Umbilical cord (tissue), 2 donors: Measurements from ENCODE around the gene CDKN1C. TPM values are rescaled to one million over a fixed set of nuclear protein-coding genes. Genes with fewer than 3 reads are reported as not detected.

Source experiments
- DNase-seq: peaks from one replicate; pipeline ENCODE4 v3.0.0-alpha.2; 2015; ENCODE audit warnings: low spot score
- total RNA-seq: library from RNA; depleted of rRNA; stranded (reverse); fragments of >200 nt; gene quantifications from one replicate; pipeline ENCODE4 v1.2.3, GENCODE V29; 2014; ENCODE audit warnings: low replicate concordance; ENCODE audit not compliant: insufficient read depth

CDKN1C gene
- total RNA-seq, 1 donor from 2014 or later, result 651 TPM

- peak; percentile 58 for DNase-seq
Measured at GRCh38 chr11:2890466-2891294, 5.1 kb upstream of the CDKN1C start.

GRCh38 chr11:2889362-2890273, 4.0 kb upstream of the CDKN1C start:
- DNase-seq, result no peak

- DNase-seq, result peak; percentile 87
Measured at GRCh38 chr11:2888266-2888968, 2.8 kb upstream of the CDKN1C start.

GRCh38 chr11:2887515-2888195, 2.1 kb upstream of the CDKN1C start:
- DNase-seq, result no peak

- DNase-seq, result no peak
Measured at GRCh38 chr11:2886936-2887335, 1.4 kb upstream of the CDKN1C start.

GRCh38 chr11:2886191-2886894, 768 bp upstream of the CDKN1C start:
- no peak for DNase-seq

- peak; percentile 55 for DNase-seq
Measured at GRCh38 chr11:2885017-2885677, 428 bp downstream of the CDKN1C start.

- DNase-seq, result peak; percentile 57
Measured at GRCh38 chr11:2883979-2884815, 1.4 kb downstream of the CDKN1C start.

GRCh38 chr11:2883640-2883978, 2.0 kb downstream of the CDKN1C start:
- no peak for DNase-seq

GRCh38 chr11:2882396-2883110, 3.0 kb downstream of the CDKN1C start:
- DNase-seq, result peak; percentile 56

- peak; percentile 73 for DNase-seq
Measured at GRCh38 chr11:2881981-2882375, 3.6 kb downstream of the CDKN1C start.

GRCh38 chr11:2881076-2881980, 4.2 kb downstream of the CDKN1C start:
- no peak for DNase-seq

GRCh38 chr11:2880646-2881045, 4.9 kb downstream of the CDKN1C start:
- DNase-seq, result no peak

- no peak for DNase-seq
Measured at GRCh38 chr11:2878782-2879181, 6.8 kb downstream of the CDKN1C start.

GRCh38 chr11:2877474-2877873, 8.1 kb downstream of the CDKN1C start:
- DNase-seq, result no peak

- no peak for DNase-seq
Measured at GRCh38 chr11:2874963-2875362, 10.6 kb downstream of the CDKN1C start.

- no peak for DNase-seq
Measured at GRCh38 chr11:2870969-2871680, 14.4 kb downstream of the CDKN1C start.
